NCI-H1105 treated with DMSO at 0.1 percent for 48 hours (cell line): ENCODE measurements around the gene ZNF396.

Experiments
- DNase-seq: peaks from one replicate; lab custom pipeline; 2025; lab: John Stamatoyannopoulos, UW

Gene ZNF396

DNA sequence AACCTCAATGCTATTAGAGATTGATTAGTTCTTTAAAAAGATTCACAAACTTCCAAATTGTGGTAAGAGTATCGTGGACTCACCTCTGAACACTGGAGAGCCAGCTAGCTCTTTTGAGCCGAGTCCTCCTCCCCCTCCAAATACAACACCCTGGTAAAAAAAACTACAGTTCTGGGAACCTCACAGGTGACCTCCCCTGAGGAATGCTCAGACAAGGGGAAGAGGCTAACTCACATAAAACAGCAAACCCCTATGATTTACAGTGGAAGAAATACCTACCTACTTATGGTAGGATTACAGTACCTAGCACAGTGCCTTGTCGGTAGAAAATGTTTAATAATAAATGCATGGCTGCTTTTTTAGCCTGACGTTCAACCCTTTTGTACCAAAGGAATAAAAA is 41.3 kb downstream of the ZNF396 start:
- no peak for DNase-seq

DNA sequence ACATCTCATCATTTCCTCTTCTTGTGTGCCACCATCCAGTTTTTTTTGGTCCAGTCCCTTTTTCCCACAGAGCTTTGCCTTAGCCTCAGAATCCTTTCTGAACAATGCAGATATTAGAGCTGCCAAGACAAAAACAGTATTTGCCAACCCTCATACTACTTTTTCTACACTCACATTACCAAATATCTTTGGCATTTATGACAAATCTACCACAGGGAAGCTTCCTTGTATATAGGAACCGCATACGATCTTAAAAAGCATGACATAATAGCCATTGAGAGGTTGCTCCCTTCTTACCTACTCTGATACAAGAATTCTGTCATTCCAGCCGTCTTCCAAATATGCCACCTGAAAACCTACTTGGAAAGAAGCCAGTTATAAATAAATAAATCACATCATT is 42.3 kb downstream of the ZNF396 start:
- no peak for DNase-seq

- DNase-seq = no peak
Observed at GRCh38 chr18:35334212-35334611, 42.9 kb downstream of the ZNF396 start.

- no peak for DNase-seq
Observed at GRCh38 chr18:35331367-35332087, 45.6 kb downstream of the ZNF396 start.

DNA sequence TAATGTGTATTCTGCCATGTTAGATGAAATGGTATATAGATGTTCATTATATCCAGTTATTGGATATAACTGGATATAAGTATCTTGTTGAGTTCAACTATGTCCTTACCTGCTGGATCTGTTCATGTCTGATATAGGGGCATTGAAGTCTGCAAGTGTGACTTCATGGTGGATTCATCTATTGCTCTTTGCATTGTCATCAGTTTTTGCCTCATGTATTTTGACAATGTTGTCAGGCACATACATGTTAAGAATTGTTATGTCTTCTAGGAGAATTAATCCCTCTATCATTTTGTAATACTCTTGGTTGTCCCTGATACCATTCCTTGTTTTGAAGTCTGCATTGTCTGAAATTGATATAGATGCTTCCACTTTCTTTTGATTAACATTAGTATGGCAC is 48.3 kb downstream of the ZNF396 start:
- no peak for DNase-seq

- no peak for DNase-seq
Observed at GRCh38 chr18:35326695-35327387, 50.3 kb downstream of the ZNF396 start.

DNA sequence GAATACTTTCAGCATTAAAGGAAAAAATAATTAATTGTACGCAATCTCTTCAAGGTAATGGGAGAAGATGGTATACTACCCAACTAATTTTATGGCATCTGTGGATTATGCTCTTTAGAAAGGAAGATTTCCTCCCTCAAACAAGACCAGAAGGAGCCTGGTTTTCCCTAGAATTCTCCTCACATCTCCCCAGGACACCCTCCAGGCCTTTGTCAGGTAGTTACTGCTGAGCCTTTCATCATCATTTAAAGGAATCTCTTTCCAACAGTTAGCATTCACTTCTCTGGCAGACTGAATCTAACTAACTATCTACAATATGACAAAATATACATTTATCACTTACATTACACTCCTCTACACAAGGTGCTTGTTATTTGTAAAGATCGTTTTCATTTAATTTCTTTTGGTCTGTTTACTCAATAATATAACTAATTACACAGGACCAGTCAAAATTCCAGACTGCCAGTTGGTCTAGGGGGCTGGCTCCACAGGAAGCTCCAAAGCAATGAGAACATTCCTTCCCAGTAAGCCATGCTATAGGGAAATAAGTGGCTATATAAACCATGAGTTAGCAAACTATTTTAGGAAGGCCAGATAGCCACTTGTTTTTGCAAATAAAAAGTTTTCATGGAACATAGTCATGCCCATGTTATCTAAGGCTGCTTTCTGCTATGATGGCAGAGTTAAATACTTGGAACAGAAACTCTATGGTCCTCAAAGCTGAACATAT is 52.0 kb downstream of the ZNF396 start:
- no peak for DNase-seq

DNA sequence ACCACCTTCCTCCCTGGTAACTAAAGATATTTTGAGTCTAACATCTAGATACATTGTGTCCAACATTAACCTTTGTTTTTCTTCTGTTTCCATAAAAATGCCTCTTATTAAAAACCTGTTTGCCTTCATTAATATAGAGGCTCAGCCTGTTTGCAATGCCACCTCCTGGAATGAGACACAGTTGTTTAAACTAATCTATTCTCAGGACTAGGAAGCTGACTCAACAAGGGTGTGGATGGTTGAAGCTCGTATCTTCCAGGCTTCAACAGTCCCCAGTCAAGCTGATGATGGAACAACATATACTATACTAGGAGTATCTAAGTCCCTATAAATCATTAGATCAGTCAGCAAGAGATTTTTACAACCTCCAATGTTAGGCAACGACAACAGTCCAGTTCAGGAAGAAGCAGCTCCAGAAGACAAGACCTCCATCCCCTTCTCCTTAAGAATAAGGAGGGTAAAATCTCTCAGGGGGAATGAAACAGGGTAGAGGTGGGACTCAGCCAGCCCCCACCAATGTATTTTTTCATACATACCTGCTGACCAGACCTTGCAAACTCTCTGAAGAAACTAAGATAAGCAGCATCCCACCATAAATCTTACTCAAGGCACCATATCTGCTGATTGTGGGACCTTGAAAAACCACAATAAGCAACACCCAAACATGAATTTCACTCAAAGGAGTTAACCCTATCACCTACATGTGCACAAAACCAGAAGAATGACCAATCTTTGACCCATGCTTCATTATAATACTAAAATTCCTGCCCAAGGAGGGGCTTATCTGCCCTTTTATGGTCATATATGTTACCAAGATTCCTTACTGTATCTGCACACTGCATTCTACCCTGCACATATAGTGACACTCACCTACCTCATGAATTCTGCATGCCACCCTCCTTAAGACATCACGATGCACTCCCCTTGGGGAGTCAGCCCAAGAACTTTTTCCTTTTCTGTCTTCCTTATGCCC is 54.4 kb downstream of the ZNF396 start:
- no peak for DNase-seq
